ENCODE data around the gene LILRA6. TPM values are rescaled to one million over a fixed set of nuclear protein-coding genes. Genes with fewer than 3 reads are reported as not detected.

Gene LILRA6
- total RNA-seq, 4 donors from 2014 or later, result 2.8 to 18.7 (median 9.1) TPM

- no peak for TF ChIP-seq CTCF (IDR thresholded peaks at IDR 0.05; ENCODE audit: low read depth)
These were observed 4.7 kb upstream of the LILRA6 start for GRCh38 chr19:54247106-54247930.

GRCh38 chr19:54245936-54246335, 3.3 kb upstream of the LILRA6 start:
- TF ChIP-seq CTCF (IDR thresholded peaks at IDR 0.05; ENCODE audit: low read depth), result no peak

GRCh38 chr19:54233941-54234340, 8.6 kb downstream of the LILRA6 start:
- TF ChIP-seq CTCF (IDR thresholded peaks at IDR 0.05; ENCODE audit: low read depth), result no peak

- TF ChIP-seq CTCF (IDR thresholded peaks at IDR 0.05; ENCODE audit: low read depth), result no peak
These were observed 11.3 kb downstream of the LILRA6 start for GRCh38 chr19:54231077-54231931.

GRCh38 chr19:54230031-54230430, 12.6 kb downstream of the LILRA6 start:
- no peak for TF ChIP-seq CTCF (IDR thresholded peaks at IDR 0.05; ENCODE audit: low read depth)

- TF ChIP-seq CTCF (IDR thresholded peaks at IDR 0.05; ENCODE audit: low read depth), result no peak
These were observed 13.4 kb downstream of the LILRA6 start for GRCh38 chr19:54229146-54229545.

Measured in subcutaneous adipose tissue (tissue), 4 donors.